SHP77 (cell line): ENCODE results near the gene ELMO1.

ENCODE experiments used
- DNase-seq, 2 experiments: peaks; one replicate each; lab custom pipeline; 2025; lab: John Stamatoyannopoulos, UW

Gene ELMO1

GRCh38 chr7:36880108-36880507 is 568.6 kb downstream of the ELMO1 start:
- DNase-seq: no peak

- no peak for DNase-seq
These were observed 569.6 kb downstream of the ELMO1 start for GRCh38 chr7:36879021-36879420.

GRCh38 chr7:36878288-36878687 is 570.4 kb downstream of the ELMO1 start:
- no peak for DNase-seq

- DNase-seq: no peak
These were observed 572.9 kb downstream of the ELMO1 start for GRCh38 chr7:36875794-36876193.

- no peak for DNase-seq
These were observed 574.6 kb downstream of the ELMO1 start for GRCh38 chr7:36874041-36874440.

GRCh38 chr7:36871863-36872262 is 576.8 kb downstream of the ELMO1 start:
- no peak for DNase-seq

- DNase-seq: no peak
These were observed 577.3 kb downstream of the ELMO1 start for GRCh38 chr7:36871355-36871738.

- no peak for DNase-seq
These were observed 577.9 kb downstream of the ELMO1 start for GRCh38 chr7:36870625-36871354.

GRCh38 chr7:36868727-36869411 is 579.8 kb downstream of the ELMO1 start:
- DNase-seq: no peak

- DNase-seq: no peak
These were observed 583.6 kb downstream of the ELMO1 start for GRCh38 chr7:36865019-36865418.

- peak; percentile 33 to 73 for DNase-seq
These were observed 584.6 kb downstream of the ELMO1 start for GRCh38 chr7:36863901-36864701.

GRCh38 chr7:36862771-36863261 is 585.8 kb downstream of the ELMO1 start:
- DNase-seq: no peak

GRCh38 chr7:36861656-36862055 is 587.0 kb downstream of the ELMO1 start:
- no peak for DNase-seq

GRCh38 chr7:36860681-36861080 is 588.0 kb downstream of the ELMO1 start:
- DNase-seq: no peak

GRCh38 chr7:36855330-36855729 is 593.3 kb downstream of the ELMO1 start:
- no peak for DNase-seq

GRCh38 chr7:36854652-36855051 is 594.0 kb downstream of the ELMO1 start:
- DNase-seq: no peak

GRCh38 chr7:36852931-36853330 is 595.7 kb downstream of the ELMO1 start:
- no peak for DNase-seq

- no peak for DNase-seq
These were observed 596.6 kb downstream of the ELMO1 start for GRCh38 chr7:36852017-36852416.

GRCh38 chr7:36851382-36851781 is 597.3 kb downstream of the ELMO1 start:
- no peak for DNase-seq

- DNase-seq: no peak
These were observed 600.7 kb downstream of the ELMO1 start for GRCh38 chr7:36847946-36848345.

- DNase-seq: no peak
These were observed 604.3 kb downstream of the ELMO1 start for GRCh38 chr7:36844374-36844773.

- peak; percentile 21 to 70 for DNase-seq
These were observed 607.8 kb downstream of the ELMO1 start for GRCh38 chr7:36840904-36841303.
